GM18498 (cell line): ENCODE measurements around the gene DSCAML1.

Source experiments
- ATAC-seq: cut with Tn5 transposase; IDR thresholded peaks from one replicate; pipeline ENCODE4 v1.9.1; 2021; ENCODE audit warnings: mild to moderate bottlenecking, moderate library complexity; ENCODE audit not compliant: unreplicated experiment

DSCAML1 gene

DNA sequence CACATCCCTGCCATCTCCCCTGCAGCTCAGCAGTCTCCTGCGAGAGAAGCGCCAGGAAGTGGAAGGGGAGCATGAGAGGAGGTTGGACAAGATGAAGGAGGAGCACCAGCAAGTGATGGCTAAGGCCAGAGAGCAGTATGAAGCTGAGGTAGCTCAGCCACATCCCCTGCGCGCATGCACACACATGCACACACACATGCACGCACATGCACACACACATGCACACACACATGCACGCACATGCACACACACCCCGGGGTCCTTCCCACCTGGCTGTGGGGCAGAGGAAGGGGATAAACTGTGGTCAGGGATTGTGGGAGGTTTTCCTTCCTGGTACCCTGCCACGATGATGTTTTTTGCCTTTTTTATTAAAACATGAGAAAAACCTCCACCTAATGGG, 404.0 kb downstream of the DSCAML1 start:
- ATAC-seq, result no peak

- ATAC-seq, result no peak
Observed at GRCh38 chr11:117392001-117392690, 404.9 kb downstream of the DSCAML1 start.

- no peak for ATAC-seq
Observed at GRCh38 chr11:117391181-117391580, 405.8 kb downstream of the DSCAML1 start.

GRCh38 chr11:117390743-117391142, 406.3 kb downstream of the DSCAML1 start:
- ATAC-seq, result no peak

- ATAC-seq, result no peak
Observed at GRCh38 chr11:117387992-117388755, 408.8 kb downstream of the DSCAML1 start.

- no peak for ATAC-seq
Observed at GRCh38 chr11:117385906-117386305, 411.1 kb downstream of the DSCAML1 start.

DNA sequence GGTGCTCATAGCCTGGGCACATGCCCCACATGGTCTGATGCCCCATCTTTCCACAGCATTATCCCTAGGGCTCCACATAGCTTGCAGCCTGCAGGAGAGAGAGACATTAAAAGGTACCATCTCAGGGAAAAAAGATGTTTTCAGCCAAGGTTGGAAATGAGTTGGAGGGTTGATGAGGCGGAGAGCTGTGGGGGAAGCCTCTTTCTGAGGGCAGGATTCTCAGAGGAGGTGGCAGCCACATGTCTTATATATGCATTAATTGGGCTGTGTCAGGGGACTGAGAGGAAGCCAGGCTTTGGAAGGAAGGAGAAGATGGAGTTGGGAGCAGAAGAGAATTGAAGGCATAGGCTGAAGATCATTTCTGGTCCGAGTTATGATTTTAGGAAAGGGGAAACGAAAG, 411.5 kb downstream of the DSCAML1 start:
- ATAC-seq, result no peak

DNA sequence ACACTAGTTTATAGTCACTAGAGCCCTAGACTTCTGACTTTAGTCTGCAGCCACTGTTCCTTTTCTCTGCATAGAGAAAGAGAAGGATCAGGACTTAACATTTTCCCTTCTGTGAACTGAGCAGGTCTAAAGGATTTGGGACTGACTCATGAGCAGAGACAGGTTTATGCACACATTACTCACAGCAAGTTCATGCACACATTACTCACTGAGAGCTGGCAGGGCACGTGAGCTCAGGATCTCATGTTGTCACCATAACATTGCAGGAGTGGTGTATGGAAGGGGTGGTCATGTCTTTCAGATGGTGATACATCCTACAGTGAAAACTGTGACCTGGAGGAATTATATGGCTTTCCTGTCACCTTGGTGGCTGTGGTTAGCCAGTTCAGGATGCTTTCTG, 413.0 kb downstream of the DSCAML1 start:
- ATAC-seq, result no peak

DNA sequence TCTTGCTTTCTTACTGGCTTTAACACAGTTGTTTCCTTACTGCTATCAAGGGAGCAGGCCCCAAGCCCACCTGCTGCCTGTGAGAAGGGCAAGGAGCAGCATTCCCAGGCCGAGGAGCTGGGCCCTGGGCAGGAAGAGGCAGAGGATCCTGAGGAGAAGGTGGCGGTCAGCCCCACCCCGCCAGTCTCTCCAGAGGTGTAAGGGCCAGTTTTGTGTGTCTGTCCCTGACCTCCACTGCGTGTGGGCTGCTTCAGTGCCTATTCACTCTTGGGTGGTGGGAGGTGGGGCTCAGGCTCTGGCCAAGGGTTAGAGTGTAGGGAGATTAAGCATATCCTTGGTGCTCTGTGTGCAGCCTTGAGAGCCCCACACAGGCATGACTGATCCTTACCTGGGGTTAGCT, 414.3 kb downstream of the DSCAML1 start:
- no peak for ATAC-seq

DNA sequence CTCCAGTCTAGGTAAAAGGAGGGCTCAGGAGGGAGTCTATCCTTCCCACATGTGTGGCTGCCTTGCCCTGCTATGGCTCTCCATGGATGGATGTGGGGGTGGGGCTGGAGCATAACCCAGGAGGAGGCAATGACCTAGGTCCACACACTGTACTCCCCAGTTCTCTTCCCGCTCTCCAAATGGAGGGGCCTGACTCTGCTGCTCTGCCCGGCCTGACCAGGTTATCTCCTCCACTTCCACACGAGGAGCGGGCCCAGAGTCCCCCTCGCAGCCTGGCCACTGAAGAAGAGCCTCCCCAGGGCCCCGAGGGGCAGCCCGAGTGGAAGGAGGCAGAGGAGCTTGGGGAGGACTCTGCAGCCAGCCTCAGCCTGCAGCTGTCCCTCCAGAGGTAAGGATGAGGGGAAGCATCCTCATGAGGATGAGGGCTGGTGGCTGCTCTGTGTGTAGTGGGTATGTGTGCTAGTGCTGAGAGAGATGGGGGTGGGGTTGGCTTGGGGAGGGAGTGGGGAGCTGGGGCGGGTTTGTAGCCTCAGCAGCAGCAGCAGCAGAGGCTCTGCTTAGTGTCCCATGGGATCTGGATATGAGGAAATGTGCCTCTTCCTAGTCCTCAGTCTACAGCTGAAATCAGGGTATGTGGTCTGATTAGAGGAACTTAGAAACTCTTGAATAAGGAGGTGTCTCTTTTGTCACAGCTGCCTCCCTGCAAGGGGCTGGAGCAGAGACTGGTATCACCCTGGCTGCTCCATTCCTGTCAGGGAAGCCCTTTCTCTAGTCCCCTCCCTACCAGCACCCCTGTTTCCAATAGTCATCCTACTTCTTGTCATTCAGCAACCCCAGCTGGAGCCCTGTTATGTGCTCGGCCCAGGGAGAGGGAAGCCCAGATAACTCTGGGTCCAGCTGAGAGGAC, 415.3 kb downstream of the DSCAML1 start:
- no peak for ATAC-seq

DNA sequence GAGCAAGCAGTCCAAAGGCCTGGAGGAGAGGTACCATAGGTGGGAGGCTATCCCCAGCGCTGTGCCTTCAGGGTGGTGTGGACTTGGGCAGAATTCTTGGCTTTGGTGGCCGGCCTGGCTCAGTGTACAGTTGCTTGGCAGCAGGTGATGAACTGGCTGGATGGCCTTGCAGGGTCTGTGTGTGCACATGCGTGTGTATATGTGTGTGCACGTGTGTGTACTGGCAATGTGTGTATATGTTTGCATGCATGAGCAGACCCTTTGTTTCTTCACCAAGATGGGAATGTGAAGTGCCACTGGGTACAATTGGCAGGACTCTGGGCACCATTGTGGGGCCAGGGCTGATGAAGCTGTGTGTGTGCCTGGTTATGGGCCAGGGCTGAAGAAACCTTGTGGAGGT, 416.3 kb downstream of the DSCAML1 start:
- ATAC-seq, result no peak

DNA sequence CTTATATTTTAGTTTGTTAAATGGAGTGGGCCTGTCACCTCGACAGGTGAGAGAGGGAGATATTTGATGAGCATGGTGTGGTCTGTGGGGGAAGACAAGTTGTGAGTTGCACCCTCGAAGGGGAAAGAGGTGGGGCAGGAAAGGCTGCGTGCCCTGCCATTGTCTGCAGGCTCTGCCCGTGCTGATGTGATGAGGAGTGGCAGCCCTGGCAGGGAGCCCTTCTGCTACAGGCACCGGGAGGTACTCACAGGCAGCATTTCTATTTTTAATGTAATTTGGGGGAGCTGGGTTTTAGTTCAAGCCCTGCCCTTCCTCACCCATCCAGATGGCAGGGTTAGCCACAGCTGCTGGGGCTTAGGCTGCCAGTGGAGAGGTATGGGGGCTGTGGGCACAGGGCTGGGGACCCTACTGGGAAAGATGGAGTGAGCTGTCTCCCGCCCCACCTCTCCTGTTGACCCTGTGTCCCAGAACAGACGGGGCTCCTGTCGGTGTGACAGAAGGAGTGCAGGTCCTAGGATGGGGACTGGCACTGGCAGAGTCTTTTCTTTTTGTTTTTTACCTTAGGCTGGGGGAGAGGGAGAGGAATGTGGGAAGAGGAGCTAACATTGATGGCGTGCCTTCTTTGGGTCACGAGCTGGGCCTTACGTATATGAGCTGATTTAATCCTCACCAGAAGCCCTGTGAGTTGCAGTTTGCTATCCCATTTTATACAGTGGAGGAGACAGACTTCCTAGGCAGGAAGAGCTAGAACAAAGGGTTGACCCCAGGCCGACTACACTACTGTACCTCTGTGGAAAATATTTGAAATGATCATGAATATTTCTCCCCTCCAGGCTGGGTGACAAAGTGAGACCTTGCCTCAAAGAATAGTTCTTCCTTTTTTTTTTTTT, 417.8 kb downstream of the DSCAML1 start:
- ATAC-seq, result no peak
